ENCODE results near the gene ZNF12.

GRCh38 chr7:6643915-6644625 lies 62.7 kb downstream of the ZNF12 start:
- TF ChIP-seq POLR2AphosphoS5 (IDR thresholded peaks at IDR 0.05) (no peak), POLR2A (IDR thresholded peaks at IDR 0.05; ENCODE audit: low read depth) (no peak)
- TF ChIP-seq, protein P1, sequence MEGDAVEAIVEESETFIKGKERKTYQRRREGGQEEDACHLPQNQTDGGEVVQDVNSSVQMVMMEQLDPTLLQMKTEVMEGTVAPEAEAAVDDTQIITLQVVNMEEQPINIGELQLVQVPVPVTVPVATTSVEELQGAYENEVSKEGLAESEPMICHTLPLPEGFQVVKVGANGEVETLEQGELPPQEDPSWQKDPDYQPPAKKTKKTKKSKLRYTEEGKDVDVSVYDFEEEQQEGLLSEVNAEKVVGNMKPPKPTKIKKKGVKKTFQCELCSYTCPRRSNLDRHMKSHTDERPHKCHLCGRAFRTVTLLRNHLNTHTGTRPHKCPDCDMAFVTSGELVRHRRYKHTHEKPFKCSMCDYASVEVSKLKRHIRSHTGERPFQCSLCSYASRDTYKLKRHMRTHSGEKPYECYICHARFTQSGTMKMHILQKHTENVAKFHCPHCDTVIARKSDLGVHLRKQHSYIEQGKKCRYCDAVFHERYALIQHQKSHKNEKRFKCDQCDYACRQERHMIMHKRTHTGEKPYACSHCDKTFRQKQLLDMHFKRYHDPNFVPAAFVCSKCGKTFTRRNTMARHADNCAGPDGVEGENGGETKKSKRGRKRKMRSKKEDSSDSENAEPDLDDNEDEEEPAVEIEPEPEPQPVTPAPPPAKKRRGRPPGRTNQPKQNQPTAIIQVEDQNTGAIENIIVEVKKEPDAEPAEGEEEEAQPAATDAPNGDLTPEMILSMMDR (IDR thresholded peaks at IDR 0.05): no peak
